Stomach smooth muscle (tissue), 2 donors: Measurements from ENCODE around the gene LRP10.
A peak's percentile ranks its signal among the peaks of the same experiment; 100 is the strongest.
"Not testable (repeated sequence)": the region's sequence is repeated elsewhere in the genome, so short reads cannot be mapped to it uniquely, and the experiment has no call there.

Source experiments
- H3K27ac ChIP-seq: one replicate; pipeline ENCODE4 v1.7.0; 2013; ENCODE audit warnings: mild to moderate bottlenecking, low read length, inconsistent platforms
- H3K27me3 ChIP-seq, 2 donors: one replicate each; pipeline ENCODE4 v1.7.0; 2013; ENCODE audit warnings: low read length in 2 of 2; ENCODE audit not compliant: insufficient read depth in 2 of 2, control insufficient read depth in 1 of 2
- H3K36me3 ChIP-seq, 2 donors: one replicate each; pipeline ENCODE4 v1.7.0; 2013; ENCODE audit warnings: low read length in 2 of 2; ENCODE audit not compliant: control insufficient read depth in 2 of 2, insufficient read depth in 2 of 2
- H3K4me1 ChIP-seq: one replicate; pipeline ENCODE4 v1.7.0; 2013; ENCODE audit warnings: low read length; ENCODE audit not compliant: control insufficient read depth, insufficient read depth
- H3K4me3 ChIP-seq, 2 donors: one replicate each; pipeline ENCODE4 v1.7.0; 2013; ENCODE audit warnings: low read length in 2 of 2
- H3K9ac ChIP-seq, 2 donors: one replicate each; pipeline ENCODE4 v1.7.0; 2013; ENCODE audit warnings: low read length in 2 of 2, mild to moderate bottlenecking in 1 of 2
- H3K9me3 ChIP-seq, 2 donors: one replicate each; pipeline ENCODE4 v1.7.0; 2013; ENCODE audit warnings: low read length in 2 of 2; ENCODE audit not compliant: control insufficient read depth in 2 of 2
- donor health status: healthy.
- donor health status: Pancreatic carcinoma.

The LRP10 gene

GRCh38 chr14:22852599-22852939 lies 19.0 kb upstream of the LRP10 start:
- Histone ChIP-seq H3K4me3 (peak overlapping the region; percentile 79 to 88), H3K9ac (no peak overlapping the region), H3K27me3 (no peaks in the 10 kb centered on the region), H3K36me3 (no peaks in the 10 kb centered on the region), H3K9me3 (no peaks in the 10 kb centered on the region), H3K4me1 (peaks cover 50% of the 10 kb centered on the region), H3K27ac (peak overlapping the region; percentile 31)

DNA sequence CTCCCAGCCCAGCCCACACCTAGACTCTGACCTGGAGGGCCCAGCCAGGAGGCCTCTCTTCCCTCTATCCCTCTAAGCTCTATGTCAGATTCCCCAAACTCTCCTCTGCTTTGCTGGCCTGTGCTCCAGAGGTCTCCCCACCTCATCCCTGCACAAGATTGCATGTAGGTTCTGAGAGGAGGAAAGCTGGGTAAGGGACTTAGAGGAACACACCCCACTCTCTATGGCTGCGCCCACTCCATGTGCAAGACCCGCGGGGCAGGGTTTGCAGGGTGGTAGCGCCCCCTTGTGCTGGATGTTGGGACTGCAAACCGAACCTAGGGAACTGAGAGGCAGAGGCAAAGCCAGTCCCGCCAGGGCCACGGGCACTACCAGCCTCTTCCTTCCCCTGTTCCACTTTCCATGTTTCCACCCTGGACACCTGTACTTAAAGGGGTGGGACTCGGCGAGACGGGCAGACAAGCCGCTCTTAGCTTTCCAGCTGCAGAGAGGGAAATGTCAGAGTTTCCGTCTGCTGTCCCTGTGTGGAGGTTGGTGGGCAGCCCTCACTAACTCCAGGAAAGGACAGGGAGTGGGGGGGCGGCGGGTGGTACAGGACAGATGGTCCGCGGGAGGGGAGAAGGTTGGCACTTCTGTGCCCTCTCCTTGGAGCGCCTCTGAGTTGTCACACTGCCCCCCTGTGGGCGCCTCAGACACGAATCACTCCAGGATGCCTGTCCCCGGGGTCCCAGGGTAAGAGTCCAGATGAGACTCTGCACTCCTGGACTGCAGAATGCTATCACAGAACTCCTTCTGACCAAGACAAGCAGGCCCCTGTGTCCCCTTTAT lies 18.4 kb upstream of the LRP10 start:
- Histone ChIP-seq H3K9me3 (no peaks in the 10 kb centered on the region), H3K4me3 (peak overlapping the region; percentile 79 to 88), H3K27ac (peak overlapping the region; percentile 31), H3K4me1 (peaks cover 44% of the 10 kb centered on the region), H3K36me3 (no peaks in the 10 kb centered on the region), H3K27me3 (no peaks in the 10 kb centered on the region), H3K9ac (peak overlapping the region; percentile 68 to 73)

DNA sequence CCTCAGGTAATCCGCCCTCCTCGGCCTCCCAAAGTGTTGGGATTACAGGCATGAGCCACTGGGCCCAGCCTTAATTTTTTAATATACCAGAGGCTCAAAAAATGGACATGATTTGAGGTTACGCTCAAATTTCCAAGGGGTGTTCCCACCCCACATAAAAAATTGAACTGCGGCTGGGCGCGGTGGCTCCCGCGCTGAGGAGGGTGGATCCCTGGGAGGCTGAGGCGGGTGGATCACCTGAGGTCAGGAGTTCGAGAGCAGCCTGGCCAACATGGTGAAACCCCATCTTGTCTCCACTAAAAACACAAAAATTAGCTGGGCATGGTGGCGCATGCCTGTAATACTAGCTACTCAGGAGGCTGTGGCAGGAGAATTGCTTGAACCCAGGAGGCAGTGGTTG lies 17.2 kb upstream of the LRP10 start:
- not testable (repeated sequence) for H3K4me3 ChIP-seq, H3K9me3 ChIP-seq, H3K27ac ChIP-seq, H3K36me3 ChIP-seq, H3K9ac ChIP-seq, H3K27me3 ChIP-seq
- H3K4me1 ChIP-seq, result peaks cover 33% of the 10 kb centered on the region

GRCh38 chr14:22854963-22855724 lies 16.4 kb upstream of the LRP10 start:
- no peaks in the 10 kb centered on the region for H3K9me3 ChIP-seq
- H3K27ac ChIP-seq, result no peak overlapping the region
- no peak overlapping the region for H3K9ac ChIP-seq
- peaks cover 25% of the 10 kb centered on the region for H3K4me1 ChIP-seq
- no peaks in the 10 kb centered on the region for H3K27me3 ChIP-seq
- no peak overlapping the region for H3K4me3 ChIP-seq
- no peaks in the 10 kb centered on the region for H3K36me3 ChIP-seq

DNA sequence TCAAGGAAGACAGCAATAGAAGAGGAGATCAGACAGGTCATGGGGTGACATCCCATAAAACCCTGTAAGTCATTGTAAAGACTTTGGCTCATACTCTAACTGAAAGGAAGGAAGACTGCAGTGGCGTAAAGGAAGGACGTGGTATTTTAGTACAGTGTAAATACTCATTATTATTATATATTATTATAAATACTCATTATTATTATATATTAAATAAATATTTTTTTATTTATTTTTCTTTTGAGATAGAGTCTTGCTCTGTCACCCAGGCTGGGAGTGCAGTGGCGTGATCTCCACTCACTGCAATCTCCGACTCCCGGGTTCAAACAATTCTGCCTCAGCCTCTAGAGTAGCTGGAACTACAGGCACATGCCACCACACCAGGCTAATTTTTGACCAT lies 15.1 kb upstream of the LRP10 start:
- no peaks in the 10 kb centered on the region for H3K9me3 ChIP-seq
- no peak overlapping the region for H3K9ac ChIP-seq
- no peak overlapping the region for H3K4me3 ChIP-seq
- H3K36me3 ChIP-seq, result no peaks in the 10 kb centered on the region
- peaks cover 13% of the 10 kb centered on the region for H3K4me1 ChIP-seq
- no peak overlapping the region for H3K27ac ChIP-seq
- H3K27me3 ChIP-seq, result no peaks in the 10 kb centered on the region

DNA sequence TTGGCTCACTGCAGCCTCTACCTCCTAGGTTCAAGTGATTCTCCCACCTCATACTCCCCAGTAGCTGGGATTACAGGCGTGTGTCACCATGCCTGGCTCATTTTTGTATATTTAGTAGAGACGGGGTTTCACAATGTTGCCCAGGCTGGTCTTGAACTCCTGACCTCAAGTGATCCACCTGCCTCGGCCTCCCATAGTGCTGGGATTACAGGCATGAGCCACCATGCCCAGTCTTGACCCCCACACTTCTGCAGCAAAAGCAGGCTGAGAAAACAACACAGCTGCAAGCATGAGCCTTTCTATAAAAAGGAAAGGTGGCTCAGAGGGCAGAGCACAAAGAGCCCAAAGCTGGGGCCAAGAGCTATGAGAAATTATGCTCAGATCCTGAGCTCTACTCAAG lies 11.2 kb upstream of the LRP10 start:
- not testable (repeated sequence) for H3K4me1 ChIP-seq, H3K36me3 ChIP-seq, H3K9ac ChIP-seq, H3K27ac ChIP-seq, H3K27me3 ChIP-seq, H3K9me3 ChIP-seq, H3K4me3 ChIP-seq

- H3K9ac ChIP-seq, result no peak overlapping the region
- no peaks in the 10 kb centered on the region for H3K9me3 ChIP-seq
- H3K4me3 ChIP-seq, result no peak overlapping the region
- H3K27ac ChIP-seq, result no peak overlapping the region
- H3K27me3 ChIP-seq, result no peaks in the 10 kb centered on the region
- H3K36me3 ChIP-seq, result no peaks in the 10 kb centered on the region
- H3K4me1 ChIP-seq, result no peaks in the 10 kb centered on the region
These were observed 9.9 kb upstream of the LRP10 start for GRCh38 chr14:22861651-22862050.

DNA sequence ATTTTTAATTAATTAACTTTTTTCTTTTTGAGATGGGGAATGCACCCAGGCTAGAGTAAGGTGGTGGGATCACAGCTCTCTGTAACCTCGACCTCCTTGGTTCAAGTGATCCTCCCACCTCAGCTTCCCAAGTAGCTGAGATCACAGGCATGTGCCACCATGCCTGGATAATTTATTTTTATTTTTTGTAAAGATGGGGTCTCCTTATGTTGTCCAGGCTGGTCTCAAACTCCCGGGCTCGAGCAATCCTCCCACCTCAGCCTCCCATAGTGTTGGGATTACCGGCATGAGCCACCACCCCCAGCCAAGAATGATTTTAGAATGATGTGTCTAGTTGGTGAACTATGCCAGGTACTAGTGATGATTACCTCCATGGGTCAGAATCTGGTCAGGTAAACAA lies 6.6 kb upstream of the LRP10 start:
- no peaks in the 10 kb centered on the region for H3K27me3 ChIP-seq
- no peak overlapping the region for H3K4me3 ChIP-seq
- no peaks in the 10 kb centered on the region for H3K36me3 ChIP-seq
- H3K9ac ChIP-seq, result no peak overlapping the region
- no peak overlapping the region for H3K27ac ChIP-seq
- no peaks in the 10 kb centered on the region for H3K9me3 ChIP-seq
- peaks cover 4% of the 10 kb centered on the region for H3K4me1 ChIP-seq

DNA sequence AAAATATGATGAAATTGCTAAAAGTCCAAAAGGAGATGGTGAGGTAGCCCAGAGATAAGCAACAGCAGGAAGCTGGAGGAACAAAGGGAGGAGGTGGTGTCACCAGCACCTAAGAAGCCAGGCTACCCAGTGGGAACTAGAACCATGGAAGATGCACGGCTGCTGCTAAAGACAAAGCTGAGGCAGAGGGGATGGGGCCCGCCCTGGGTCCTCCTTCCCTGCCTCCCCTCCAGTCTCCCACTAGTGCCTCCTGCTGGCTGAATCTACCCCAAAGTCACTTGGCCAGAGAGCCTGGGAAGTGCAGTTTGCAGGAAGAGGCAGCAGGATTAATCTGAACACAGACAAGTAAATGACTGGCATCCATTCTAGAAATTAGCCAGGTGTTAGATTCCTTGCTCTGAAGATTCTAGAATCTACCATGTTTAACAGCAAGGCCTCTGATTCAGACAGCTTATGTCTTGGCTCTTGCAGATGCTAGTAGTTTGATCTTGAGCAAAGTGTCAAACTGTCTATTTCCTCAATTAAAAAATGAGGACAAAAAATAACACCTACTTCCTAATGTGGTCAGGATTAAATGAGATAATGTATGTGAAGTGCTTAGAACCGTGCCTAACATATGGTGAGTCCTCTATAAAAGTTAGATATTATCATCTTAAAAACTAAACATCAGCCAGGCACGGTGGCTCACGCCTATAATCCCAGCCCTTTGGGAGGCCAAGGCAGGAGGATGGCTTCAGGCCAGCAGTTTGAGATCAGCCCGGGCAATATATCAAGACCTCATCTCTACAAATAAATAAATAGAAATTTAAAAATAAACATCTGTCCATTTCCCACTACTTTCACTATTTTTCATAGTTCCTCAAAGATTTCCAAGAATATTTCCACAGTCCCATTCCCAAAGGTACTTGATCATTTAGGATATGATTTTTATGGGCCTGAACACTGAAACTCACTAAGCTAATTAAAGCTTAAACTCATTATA lies 5.8 kb upstream of the LRP10 start:
- no peaks in the 10 kb centered on the region for H3K27me3 ChIP-seq
- H3K9ac ChIP-seq, result no peak overlapping the region
- no peak overlapping the region for H3K27ac ChIP-seq
- H3K4me3 ChIP-seq, result no peak overlapping the region
- H3K36me3 ChIP-seq, result no peaks in the 10 kb centered on the region
- H3K9me3 ChIP-seq, result no peaks in the 10 kb centered on the region
- peaks cover 9% of the 10 kb centered on the region for H3K4me1 ChIP-seq

DNA sequence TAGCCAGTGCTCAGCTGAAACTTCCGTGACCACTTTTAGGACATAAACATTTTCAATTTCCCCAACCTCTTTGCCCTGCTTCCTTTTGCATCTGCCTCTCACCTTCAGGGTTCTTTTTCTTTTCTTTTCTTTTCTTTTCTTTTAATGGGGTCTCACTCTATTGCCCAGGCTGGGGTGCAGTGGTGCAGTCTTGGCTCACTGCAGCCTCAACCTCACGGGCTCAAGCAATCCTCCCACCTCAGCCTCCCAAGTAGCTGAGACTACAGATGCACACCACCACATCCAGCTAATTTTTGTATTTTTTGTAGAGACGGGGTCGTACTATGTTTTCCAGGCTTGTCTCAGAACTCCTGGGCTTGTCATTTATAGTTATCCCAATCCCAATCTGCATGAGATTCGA lies 4.7 kb upstream of the LRP10 start:
- no peak overlapping the region for H3K9ac ChIP-seq

More for the DNA sequence above, 4.7 kb upstream of the LRP10 start:
- no peaks in the 10 kb centered on the region for H3K9me3 ChIP-seq
- H3K4me3 ChIP-seq, result no peak overlapping the region
- no peaks in the 10 kb centered on the region for H3K27me3 ChIP-seq
- H3K36me3 ChIP-seq, result no peaks in the 10 kb centered on the region
- H3K27ac ChIP-seq, result no peak overlapping the region
- peaks cover 14% of the 10 kb centered on the region for H3K4me1 ChIP-seq
